ENCODE data around the gene AFF3.

- TF ChIP-seq POLR2A (IDR thresholded peaks at IDR 0.05) (no peak), CTCF (IDR thresholded peaks at IDR 0.05) (no peak)
These were observed 78.2 kb downstream of the AFF3 start for GRCh38 chr2:100064165-100064564.
